ENCODE data around the gene EEF2K.

EEF2K gene

GRCh38 chr16:22219389-22220068 is 13.5 kb downstream of the EEF2K start:
- TF ChIP-seq TOX (CRISPR knock-in tag; IDR thresholded peaks at IDR 0.05; ENCODE audit: borderline replicate concordance) (no peak), CSDC2 (CRISPR knock-in tag; IDR thresholded peaks at IDR 0.05) (no peak), CSRNP3 (CRISPR knock-in tag; IDR thresholded peaks at IDR 0.05) (no peak), ZNF565 (CRISPR knock-in tag; conservative IDR thresholded peaks at IDR 0.05; ENCODE audit: low read depth) (no peak), ZNF70 (CRISPR knock-in tag; IDR thresholded peaks at IDR 0.05) (no peak)
- TF ChIP-seq, protein P1, sequence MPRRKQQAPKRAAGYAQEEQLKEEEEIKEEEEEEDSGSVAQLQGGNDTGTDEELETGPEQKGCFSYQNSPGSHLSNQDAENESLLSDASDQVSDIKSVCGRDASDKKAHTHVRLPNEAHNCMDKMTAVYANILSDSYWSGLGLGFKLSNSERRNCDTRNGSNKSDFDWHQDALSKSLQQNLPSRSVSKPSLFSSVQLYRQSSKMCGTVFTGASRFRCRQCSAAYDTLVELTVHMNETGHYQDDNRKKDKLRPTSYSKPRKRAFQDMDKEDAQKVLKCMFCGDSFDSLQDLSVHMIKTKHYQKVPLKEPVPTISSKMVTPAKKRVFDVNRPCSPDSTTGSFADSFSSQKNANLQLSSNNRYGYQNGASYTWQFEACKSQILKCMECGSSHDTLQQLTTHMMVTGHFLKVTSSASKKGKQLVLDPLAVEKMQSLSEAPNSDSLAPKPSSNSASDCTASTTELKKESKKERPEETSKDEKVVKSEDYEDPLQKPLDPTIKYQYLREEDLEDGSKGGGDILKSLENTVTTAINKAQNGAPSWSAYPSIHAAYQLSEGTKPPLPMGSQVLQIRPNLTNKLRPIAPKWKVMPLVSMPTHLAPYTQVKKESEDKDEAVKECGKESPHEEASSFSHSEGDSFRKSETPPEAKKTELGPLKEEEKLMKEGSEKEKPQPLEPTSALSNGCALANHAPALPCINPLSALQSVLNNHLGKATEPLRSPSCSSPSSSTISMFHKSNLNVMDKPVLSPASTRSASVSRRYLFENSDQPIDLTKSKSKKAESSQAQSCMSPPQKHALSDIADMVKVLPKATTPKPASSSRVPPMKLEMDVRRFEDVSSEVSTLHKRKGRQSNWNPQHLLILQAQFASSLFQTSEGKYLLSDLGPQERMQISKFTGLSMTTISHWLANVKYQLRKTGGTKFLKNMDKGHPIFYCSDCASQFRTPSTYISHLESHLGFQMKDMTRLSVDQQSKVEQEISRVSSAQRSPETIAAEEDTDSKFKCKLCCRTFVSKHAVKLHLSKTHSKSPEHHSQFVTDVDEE (CRISPR knock-in tag; IDR thresholded peaks at IDR 0.05) = no peak
- TF ChIP-seq, protein P2, sequence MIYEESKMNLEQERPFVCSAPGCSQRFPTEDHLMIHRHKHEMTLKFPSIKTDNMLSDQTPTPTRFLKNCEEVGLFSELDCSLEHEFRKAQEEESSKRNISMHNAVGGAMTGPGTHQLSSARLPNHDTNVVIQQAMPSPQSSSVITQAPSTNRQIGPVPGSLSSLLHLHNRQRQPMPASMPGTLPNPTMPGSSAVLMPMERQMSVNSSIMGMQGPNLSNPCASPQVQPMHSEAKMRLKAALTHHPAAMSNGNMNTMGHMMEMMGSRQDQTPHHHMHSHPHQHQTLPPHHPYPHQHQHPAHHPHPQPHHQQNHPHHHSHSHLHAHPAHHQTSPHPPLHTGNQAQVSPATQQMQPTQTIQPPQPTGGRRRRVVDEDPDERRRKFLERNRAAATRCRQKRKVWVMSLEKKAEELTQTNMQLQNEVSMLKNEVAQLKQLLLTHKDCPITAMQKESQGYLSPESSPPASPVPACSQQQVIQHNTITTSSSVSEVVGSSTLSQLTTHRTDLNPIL (CRISPR knock-in tag; IDR thresholded peaks at IDR 0.05; ENCODE audit: low read depth) = 0 out of 2 replicates have a peak, but pooled peaks have one; percentile 32
- no peak for ATAC-seq

GRCh38 chr16:22220069-22220440 is 14.0 kb downstream of the EEF2K start:
- TF ChIP-seq ZFP30 (CRISPR knock-in tag; IDR thresholded peaks at IDR 0.05) (no peak), SNAI2 (CRISPR knock-in tag; IDR thresholded peaks at IDR 0.05) (no peak)
- ATAC-seq = no peak

DNA sequence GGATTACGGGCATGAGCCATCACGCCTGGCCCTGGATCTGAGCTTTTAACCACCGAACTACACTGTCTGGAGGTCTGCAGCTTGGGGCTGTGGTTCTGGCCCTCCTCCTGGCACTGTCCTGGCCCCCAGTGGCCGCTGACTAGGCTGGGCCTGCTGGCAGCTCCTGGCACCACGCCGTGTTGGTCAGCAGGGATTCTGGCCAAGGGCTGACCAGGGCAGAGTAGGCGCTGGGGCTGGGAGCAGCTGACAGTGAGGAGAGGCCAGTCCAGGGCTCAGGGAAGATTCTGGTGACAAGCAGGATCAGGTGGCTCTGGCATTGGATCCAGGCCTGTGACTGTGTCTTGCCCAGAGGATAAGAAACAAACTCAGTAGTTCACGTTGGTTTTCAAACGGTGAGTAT is 14.6 kb downstream of the EEF2K start:
- TF ChIP-seq ISL1 (CRISPR knock-in tag; IDR thresholded peaks at IDR 0.05) (no peak), ESRRG (CRISPR knock-in tag; IDR thresholded peaks at IDR 0.05) (no peak), ARNTL (CRISPR knock-in tag; IDR thresholded peaks at IDR 0.05; ENCODE audit: borderline replicate concordance, low read depth) (no peak), TOX (CRISPR knock-in tag; IDR thresholded peaks at IDR 0.05; ENCODE audit: borderline replicate concordance) (no peak)
- ATAC-seq = peak; percentile 40

DNA sequence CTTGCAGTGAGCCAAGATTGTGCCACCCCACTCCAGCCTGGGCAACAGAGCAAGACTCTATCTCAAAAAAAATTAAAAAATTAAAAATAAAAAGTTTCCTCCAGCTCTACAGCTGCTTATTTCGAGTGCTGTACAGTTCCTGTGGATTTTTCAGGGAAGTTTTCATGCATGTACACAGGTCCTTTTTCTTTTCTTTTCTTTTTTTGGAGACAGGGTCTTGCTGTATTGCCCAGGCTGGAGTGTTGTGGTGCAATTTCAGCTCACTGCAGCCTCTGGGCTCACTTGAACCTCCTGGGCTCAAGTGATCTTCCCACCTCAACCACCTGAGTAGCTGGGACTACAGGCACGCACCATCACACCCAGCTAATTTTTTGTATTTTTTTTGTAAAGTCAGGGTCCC is 15.9 kb downstream of the EEF2K start:
- TF ChIP-seq TOX (CRISPR knock-in tag; IDR thresholded peaks at IDR 0.05; ENCODE audit: borderline replicate concordance) (no peak), SNAI2 (CRISPR knock-in tag; IDR thresholded peaks at IDR 0.05) (no peak), CSRNP3 (CRISPR knock-in tag; IDR thresholded peaks at IDR 0.05) (no peak), ZNF565 (CRISPR knock-in tag; conservative IDR thresholded peaks at IDR 0.05; ENCODE audit: low read depth) (no peak), ISL1 (CRISPR knock-in tag; IDR thresholded peaks at IDR 0.05) (no peak), GLIS3 (CRISPR knock-in tag; IDR thresholded peaks at IDR 0.05) (no peak), ZFP30 (CRISPR knock-in tag; IDR thresholded peaks at IDR 0.05) (no peak), BACH2 (CRISPR knock-in tag; IDR thresholded peaks at IDR 0.05; ENCODE audit: borderline replicate concordance) (no peak), ZC3H10 (CRISPR knock-in tag; IDR thresholded peaks at IDR 0.05) (no peak), RARB (CRISPR knock-in tag; IDR thresholded peaks at IDR 0.05) (no peak), PPARA (CRISPR knock-in tag; IDR thresholded peaks at IDR 0.05; ENCODE audit: borderline replicate concordance) (no peak), ARNTL (CRISPR knock-in tag; IDR thresholded peaks at IDR 0.05; ENCODE audit: borderline replicate concordance, low read depth) (no peak), ZNF70 (CRISPR knock-in tag; IDR thresholded peaks at IDR 0.05) (no peak), TCF4 (CRISPR knock-in tag; IDR thresholded peaks at IDR 0.05; ENCODE audit: borderline replicate concordance) (no peak), CSDC2 (CRISPR knock-in tag; IDR thresholded peaks at IDR 0.05) (no peak), OSR1 (CRISPR knock-in tag; IDR thresholded peaks at IDR 0.05) (no peak)
- TF ChIP-seq, protein P1 (CRISPR knock-in tag; IDR thresholded peaks at IDR 0.05) = no peak
- TF ChIP-seq, protein P3, sequence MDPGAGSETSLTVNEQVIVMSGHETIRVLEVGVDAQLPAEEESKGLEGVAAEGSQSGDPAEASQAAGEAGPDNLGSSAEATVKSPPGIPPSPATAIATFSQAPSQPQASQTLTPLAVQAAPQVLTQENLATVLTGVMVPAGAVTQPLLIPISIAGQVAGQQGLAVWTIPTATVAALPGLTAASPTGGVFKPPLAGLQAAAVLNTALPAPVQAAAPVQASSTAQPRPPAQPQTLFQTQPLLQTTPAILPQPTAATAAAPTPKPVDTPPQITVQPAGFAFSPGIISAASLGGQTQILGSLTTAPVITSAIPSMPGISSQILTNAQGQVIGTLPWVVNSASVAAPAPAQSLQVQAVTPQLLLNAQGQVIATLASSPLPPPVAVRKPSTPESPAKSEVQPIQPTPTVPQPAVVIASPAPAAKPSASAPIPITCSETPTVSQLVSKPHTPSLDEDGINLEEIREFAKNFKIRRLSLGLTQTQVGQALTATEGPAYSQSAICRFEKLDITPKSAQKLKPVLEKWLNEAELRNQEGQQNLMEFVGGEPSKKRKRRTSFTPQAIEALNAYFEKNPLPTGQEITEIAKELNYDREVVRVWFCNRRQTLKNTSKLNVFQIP (CRISPR knock-in tag; IDR thresholded peaks at IDR 0.05; ENCODE audit: borderline replicate concordance, low read depth) = no peak
- TF ChIP-seq, protein P4, sequence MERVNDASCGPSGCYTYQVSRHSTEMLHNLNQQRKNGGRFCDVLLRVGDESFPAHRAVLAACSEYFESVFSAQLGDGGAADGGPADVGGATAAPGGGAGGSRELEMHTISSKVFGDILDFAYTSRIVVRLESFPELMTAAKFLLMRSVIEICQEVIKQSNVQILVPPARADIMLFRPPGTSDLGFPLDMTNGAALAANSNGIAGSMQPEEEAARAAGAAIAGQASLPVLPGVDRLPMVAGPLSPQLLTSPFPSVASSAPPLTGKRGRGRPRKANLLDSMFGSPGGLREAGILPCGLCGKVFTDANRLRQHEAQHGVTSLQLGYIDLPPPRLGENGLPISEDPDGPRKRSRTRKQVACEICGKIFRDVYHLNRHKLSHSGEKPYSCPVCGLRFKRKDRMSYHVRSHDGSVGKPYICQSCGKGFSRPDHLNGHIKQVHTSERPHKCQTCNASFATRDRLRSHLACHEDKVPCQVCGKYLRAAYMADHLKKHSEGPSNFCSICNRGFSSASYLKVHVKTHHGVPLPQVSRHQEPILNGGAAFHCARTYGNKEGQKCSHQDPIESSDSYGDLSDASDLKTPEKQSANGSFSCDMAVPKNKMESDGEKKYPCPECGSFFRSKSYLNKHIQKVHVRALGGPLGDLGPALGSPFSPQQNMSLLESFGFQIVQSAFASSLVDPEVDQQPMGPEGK (CRISPR knock-in tag; IDR thresholded peaks at IDR 0.05; ENCODE audit: borderline replicate concordance) = no peak
- no peak for ATAC-seq

Data from SK-N-SH treated with all-trans-retinoic acid at 6 μM for 48 hours (cell line).